T47D (cell line): Measurements from ENCODE around the gene ARHGAP36.

Experiments used
- DNase-seq, 2 experiments: peaks; one replicate each; pipeline versions ENCODE4 v3.0.0 to v3.0.0-alpha.2; 2011 to 2012; ENCODE audit warnings: low read depth in 1 of 2, low spot score in 1 of 2
- JUND ChIP-seq: IDR thresholded peaks from 2 replicates; pipeline ENCODE4 v1.6.1; 2012; ENCODE audit warnings: low read depth
- in situ Hi-C: cut with HindIII; loops from 2 replicates; pipeline ENCODE4 v1.10.0; 2016; ENCODE audit warnings: low sequenced_read_pairs, low pct_unique_long_range_greater_than_20kb

Gene ARHGAP36, protein sequence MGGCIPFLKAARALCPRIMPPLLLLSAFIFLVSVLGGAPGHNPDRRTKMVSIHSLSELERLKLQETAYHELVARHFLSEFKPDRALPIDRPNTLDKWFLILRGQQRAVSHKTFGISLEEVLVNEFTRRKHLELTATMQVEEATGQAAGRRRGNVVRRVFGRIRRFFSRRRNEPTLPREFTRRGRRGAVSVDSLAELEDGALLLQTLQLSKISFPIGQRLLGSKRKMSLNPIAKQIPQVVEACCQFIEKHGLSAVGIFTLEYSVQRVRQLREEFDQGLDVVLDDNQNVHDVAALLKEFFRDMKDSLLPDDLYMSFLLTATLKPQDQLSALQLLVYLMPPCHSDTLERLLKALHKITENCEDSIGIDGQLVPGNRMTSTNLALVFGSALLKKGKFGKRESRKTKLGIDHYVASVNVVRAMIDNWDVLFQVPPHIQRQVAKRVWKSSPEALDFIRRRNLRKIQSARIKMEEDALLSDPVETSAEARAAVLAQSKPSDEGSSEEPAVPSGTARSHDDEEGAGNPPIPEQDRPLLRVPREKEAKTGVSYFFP

DNA sequence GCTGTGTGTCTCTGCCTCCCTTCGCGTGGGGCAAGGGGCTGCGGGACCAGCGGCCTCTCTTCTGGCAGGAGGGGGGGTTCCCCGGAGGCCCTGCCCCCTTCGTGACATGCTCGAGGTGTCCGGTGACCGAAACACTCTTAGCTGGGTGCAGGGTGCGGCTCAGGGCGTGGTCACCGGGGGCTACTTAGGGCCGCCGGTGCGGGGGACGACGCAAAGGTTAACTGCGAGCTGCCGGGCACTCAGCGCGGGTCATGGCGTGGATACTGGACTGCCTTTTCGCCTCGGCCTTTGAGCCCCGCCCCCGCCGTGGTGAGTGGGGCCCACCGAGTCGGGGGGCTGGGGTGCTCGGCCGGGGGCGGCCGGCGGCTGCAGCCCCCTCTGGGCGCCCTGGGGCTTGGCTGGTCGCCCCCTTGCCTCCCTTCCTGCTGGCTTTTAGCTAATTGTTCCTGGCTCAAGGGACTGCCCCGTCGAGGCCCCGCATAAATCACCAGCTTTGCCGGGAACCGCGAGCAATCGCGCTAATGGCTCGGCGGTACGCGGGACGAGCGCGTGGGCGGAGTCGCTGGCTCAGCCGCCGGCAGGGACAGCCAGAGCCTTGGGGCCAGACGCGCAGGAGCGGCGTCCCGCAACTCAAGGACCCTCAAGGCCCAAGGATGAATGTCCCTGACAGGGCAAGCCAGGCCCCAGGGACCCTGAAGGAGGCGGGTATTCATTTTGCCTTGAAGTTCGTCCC lies at the start of gene ARHGAP36:
Gene ARHGAP36, plus strand, starts transcription at position 211 of the 733 bp plus-strand sequence. CDS start 23,320 bp downstream, outside the sequence.
- no peak for DNase-seq
- no peak for TF ChIP-seq JUND
- in situ Hi-C loops, result no loop called here

DNA sequence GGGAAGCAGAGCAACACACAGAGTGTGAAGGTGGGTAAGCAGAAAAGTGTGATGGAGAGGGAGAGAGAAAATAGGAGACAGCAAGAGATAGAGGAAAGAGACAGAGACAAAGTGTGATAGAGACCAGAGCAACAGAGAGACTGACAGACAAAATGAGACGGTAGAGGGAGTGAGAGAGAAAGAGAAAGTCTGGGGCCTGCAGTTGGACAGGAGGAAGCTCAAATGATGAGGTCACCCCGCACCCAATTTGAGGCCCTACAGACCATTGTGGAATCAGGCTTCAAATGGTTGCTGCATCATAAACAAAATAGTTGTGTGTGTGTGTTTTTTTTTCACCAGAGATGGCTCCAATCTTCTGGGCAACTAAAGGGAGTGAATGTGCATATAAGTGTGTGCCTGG lies 48.0 kb upstream of the ARHGAP36 start:
- no peak for TF ChIP-seq JUND
- no peak for DNase-seq
- in situ Hi-C loops, result no loop called here

GRCh38 chrX:131025336-131025735 lies 32.8 kb upstream of the ARHGAP36 start:
- TF ChIP-seq JUND, result no peak
- in situ Hi-C loops, result no loop called here
- no peak for DNase-seq

- TF ChIP-seq JUND, result no peak
These were observed 25.6 kb upstream of the ARHGAP36 start for GRCh38 chrX:131032354-131033230.

GRCh38 chrX:131034063-131034462 lies 24.1 kb upstream of the ARHGAP36 start:
- TF ChIP-seq JUND, result no peak
- no peak for DNase-seq
- in situ Hi-C loops, result no loop called here

More at GRCh38 chrX:131032354-131033230, 25.6 kb upstream of the ARHGAP36 start:
- in situ Hi-C loops, result no loop called here
- DNase-seq, result no peak

- DNase-seq, result no peak
- in situ Hi-C loops, result no loop called here
- no peak for TF ChIP-seq JUND
These were observed 17.4 kb upstream of the ARHGAP36 start for GRCh38 chrX:131040781-131041180.

DNA sequence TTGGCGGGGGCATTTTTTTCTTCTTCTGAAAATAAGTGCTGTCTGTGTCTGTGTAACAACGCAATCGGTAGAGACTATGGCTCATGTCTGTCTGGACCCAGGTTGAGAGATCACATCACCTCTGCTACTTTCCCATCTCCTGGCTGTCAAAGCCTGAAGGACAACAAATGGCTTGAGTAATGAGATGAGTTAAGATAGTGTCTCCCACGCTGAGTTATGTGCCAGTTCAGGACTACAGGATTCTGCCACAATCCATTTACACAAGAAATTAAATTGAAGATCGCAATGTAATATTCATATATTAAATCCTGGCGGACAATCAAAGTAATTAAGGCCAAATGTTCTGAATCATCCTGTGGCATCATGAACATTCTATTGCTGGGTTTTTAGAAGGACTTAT lies 16.5 kb upstream of the ARHGAP36 start:
- in situ Hi-C loops, result no loop called here

GRCh38 chrX:131045726-131046125 lies 12.4 kb upstream of the ARHGAP36 start:
- no peak for TF ChIP-seq JUND
- DNase-seq, result no peak
- in situ Hi-C loops, result no loop called here

More for the DNA sequence above, 16.5 kb upstream of the ARHGAP36 start:
- no peak for TF ChIP-seq JUND
- DNase-seq, result no peak

GRCh38 chrX:131046596-131046995 lies 11.6 kb upstream of the ARHGAP36 start:
- no peak for TF ChIP-seq JUND
- in situ Hi-C loops, result no loop called here
- DNase-seq, result no peak

DNA sequence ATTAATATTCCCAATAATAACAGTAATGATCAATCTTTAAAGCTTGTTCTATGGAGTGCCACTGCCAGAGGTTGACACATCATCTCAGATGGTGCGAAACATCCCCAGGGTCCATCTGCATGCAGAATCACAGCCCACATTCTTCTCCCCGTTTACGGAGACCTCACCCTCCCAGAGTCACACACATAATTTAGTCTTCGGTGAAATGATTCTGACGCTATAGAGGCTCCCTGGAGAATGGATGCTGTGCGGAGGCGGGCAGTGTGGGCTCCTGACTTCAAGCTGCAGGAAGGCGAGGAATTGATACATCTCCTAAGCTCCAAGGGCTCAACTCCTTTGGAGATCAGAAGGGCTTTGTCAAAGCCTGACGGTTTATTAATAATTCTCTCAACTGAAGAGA lies 11.0 kb upstream of the ARHGAP36 start:
- no peak for DNase-seq
- TF ChIP-seq JUND, result no peak
- in situ Hi-C loops, result no loop called here

GRCh38 chrX:131053076-131053475 lies 5.1 kb upstream of the ARHGAP36 start:
- TF ChIP-seq JUND, result no peak
- in situ Hi-C loops, result no loop called here
- DNase-seq, result no peak

GRCh38 chrX:131054906-131055305 lies 3.2 kb upstream of the ARHGAP36 start:
- TF ChIP-seq JUND, result no peak
- in situ Hi-C loops, result no loop called here

More at GRCh38 chrX:131054906-131055305, 3.2 kb upstream of the ARHGAP36 start:
- DNase-seq, result no peak
